ENCODE data around the gene CASTOR2.
A peak's percentile ranks its signal among the peaks of the same experiment; 100 is the strongest.
"Not testable (repeated sequence)": the region's sequence is repeated elsewhere in the genome, so short reads cannot be mapped to it uniquely, and the experiment has no call there.

Gene CASTOR2

GRCh38 chr7:74958328-74958727 lies 6.2 kb upstream of the CASTOR2 start:
- H3K27ac ChIP-seq (ENCODE audit: low read depth, low read length, severe bottlenecking); H3K4me1 ChIP-seq (ENCODE audit: control insufficient read depth, insufficient read depth, low read length, poor library complexity, severe bottlenecking); H3K4me3 ChIP-seq (ENCODE audit: extremely low read depth, insufficient read depth, low read length, poor library complexity, severe bottlenecking); H3K36me3 ChIP-seq (ENCODE audit: control insufficient read depth, insufficient read depth, low read length); H3K9me3 ChIP-seq (ENCODE audit: control insufficient read depth, low read length): not testable (repeated sequence)
- no CpG with 5 or more reads among the region's 2 CpGs for WGBS, 2 experiments (ENCODE audit: insufficient coverage in 2 of 2)

- H3K4me3 ChIP-seq (ENCODE audit: extremely low read depth, insufficient read depth, low read length, poor library complexity, severe bottlenecking), result peak overlapping the region; percentile 18
- H3K9me3 ChIP-seq (ENCODE audit: control insufficient read depth, low read length); H3K27ac ChIP-seq (ENCODE audit: low read depth, low read length, severe bottlenecking); H3K36me3 ChIP-seq (ENCODE audit: control insufficient read depth, insufficient read depth, low read length); H3K4me1 ChIP-seq (ENCODE audit: control insufficient read depth, insufficient read depth, low read length, poor library complexity, severe bottlenecking): not testable (repeated sequence)
- WGBS, 2 experiments (ENCODE audit: insufficient coverage in 2 of 2), result 33% methylated on average over 3 of the region's 32 CpGs; no CpG with 5 or more reads in 1 of the 2 experiments
Measured at GRCh38 chr7:74963704-74964510, 598 bp upstream of the CASTOR2 start.

- not testable (repeated sequence) for H3K4me3 ChIP-seq (ENCODE audit: extremely low read depth, insufficient read depth, low read length, poor library complexity, severe bottlenecking); H3K4me1 ChIP-seq (ENCODE audit: control insufficient read depth, insufficient read depth, low read length, poor library complexity, severe bottlenecking); H3K36me3 ChIP-seq (ENCODE audit: control insufficient read depth, insufficient read depth, low read length); H3K9me3 ChIP-seq (ENCODE audit: control insufficient read depth, low read length); H3K27ac ChIP-seq (ENCODE audit: low read depth, low read length, severe bottlenecking)
- WGBS, 2 experiments (ENCODE audit: insufficient coverage in 2 of 2), result no CpG with 5 or more reads among the region's 16 CpGs
Measured at GRCh38 chr7:74966208-74966854, 1.8 kb downstream of the CASTOR2 start.

- no CpG with 5 or more reads among the region's 6 CpGs for WGBS, 2 experiments (ENCODE audit: insufficient coverage in 2 of 2)
- not testable (repeated sequence) for H3K36me3 ChIP-seq (ENCODE audit: control insufficient read depth, insufficient read depth, low read length); H3K9me3 ChIP-seq (ENCODE audit: control insufficient read depth, low read length); H3K4me3 ChIP-seq (ENCODE audit: extremely low read depth, insufficient read depth, low read length, poor library complexity, severe bottlenecking); H3K4me1 ChIP-seq (ENCODE audit: control insufficient read depth, insufficient read depth, low read length, poor library complexity, severe bottlenecking); H3K27ac ChIP-seq (ENCODE audit: low read depth, low read length, severe bottlenecking)
Measured at GRCh38 chr7:74966909-74967308, 2.4 kb downstream of the CASTOR2 start.

GRCh38 chr7:74971431-74971830 lies 6.9 kb downstream of the CASTOR2 start:
- not testable (repeated sequence) for H3K36me3 ChIP-seq (ENCODE audit: control insufficient read depth, insufficient read depth, low read length); H3K4me1 ChIP-seq (ENCODE audit: control insufficient read depth, insufficient read depth, low read length, poor library complexity, severe bottlenecking); H3K9me3 ChIP-seq (ENCODE audit: control insufficient read depth, low read length); H3K27ac ChIP-seq (ENCODE audit: low read depth, low read length, severe bottlenecking); H3K4me3 ChIP-seq (ENCODE audit: extremely low read depth, insufficient read depth, low read length, poor library complexity, severe bottlenecking)
- no CpG with 5 or more reads among the region's 4 CpGs for WGBS, 2 experiments (ENCODE audit: insufficient coverage in 2 of 2)

GRCh38 chr7:74972377-74972776 lies 7.9 kb downstream of the CASTOR2 start:
- H3K36me3 ChIP-seq (ENCODE audit: control insufficient read depth, insufficient read depth, low read length); H3K4me3 ChIP-seq (ENCODE audit: extremely low read depth, insufficient read depth, low read length, poor library complexity, severe bottlenecking); H3K4me1 ChIP-seq (ENCODE audit: control insufficient read depth, insufficient read depth, low read length, poor library complexity, severe bottlenecking); H3K27ac ChIP-seq (ENCODE audit: low read depth, low read length, severe bottlenecking); H3K9me3 ChIP-seq (ENCODE audit: control insufficient read depth, low read length): not testable (repeated sequence)
- WGBS, 2 experiments (ENCODE audit: insufficient coverage in 2 of 2), result no CpG with 5 or more reads among the region's 7 CpGs

- not testable (repeated sequence) for H3K27ac ChIP-seq (ENCODE audit: low read depth, low read length, severe bottlenecking); H3K4me3 ChIP-seq (ENCODE audit: extremely low read depth, insufficient read depth, low read length, poor library complexity, severe bottlenecking); H3K9me3 ChIP-seq (ENCODE audit: control insufficient read depth, low read length); H3K4me1 ChIP-seq (ENCODE audit: control insufficient read depth, insufficient read depth, low read length, poor library complexity, severe bottlenecking); H3K36me3 ChIP-seq (ENCODE audit: control insufficient read depth, insufficient read depth, low read length)
- no CpG with 5 or more reads among the region's 7 CpGs for WGBS, 2 experiments (ENCODE audit: insufficient coverage in 2 of 2)
Measured at GRCh38 chr7:74975959-74976358, 11.5 kb downstream of the CASTOR2 start.

- not testable (repeated sequence) for H3K9me3 ChIP-seq (ENCODE audit: control insufficient read depth, low read length); H3K4me1 ChIP-seq (ENCODE audit: control insufficient read depth, insufficient read depth, low read length, poor library complexity, severe bottlenecking); H3K27ac ChIP-seq (ENCODE audit: low read depth, low read length, severe bottlenecking); H3K4me3 ChIP-seq (ENCODE audit: extremely low read depth, insufficient read depth, low read length, poor library complexity, severe bottlenecking); H3K36me3 ChIP-seq (ENCODE audit: control insufficient read depth, insufficient read depth, low read length)
- no CpG with 5 or more reads among the region's 9 CpGs for WGBS, 2 experiments (ENCODE audit: insufficient coverage in 2 of 2)
Measured at GRCh38 chr7:74977523-74977922, 13.0 kb downstream of the CASTOR2 start.

- H3K9me3 ChIP-seq (ENCODE audit: control insufficient read depth, low read length); H3K4me3 ChIP-seq (ENCODE audit: extremely low read depth, insufficient read depth, low read length, poor library complexity, severe bottlenecking); H3K4me1 ChIP-seq (ENCODE audit: control insufficient read depth, insufficient read depth, low read length, poor library complexity, severe bottlenecking); H3K27ac ChIP-seq (ENCODE audit: low read depth, low read length, severe bottlenecking); H3K36me3 ChIP-seq (ENCODE audit: control insufficient read depth, insufficient read depth, low read length): not testable (repeated sequence)
- 100% methylated on average over 2 to 3 of the region's 9 CpGs for WGBS, 2 experiments (ENCODE audit: insufficient coverage in 2 of 2)
Measured at GRCh38 chr7:74988436-74988835, 23.9 kb downstream of the CASTOR2 start.

- peaks cover 8% of the 10 kb centered on the region for H3K4me1 ChIP-seq (ENCODE audit: control insufficient read depth, insufficient read depth, low read length, poor library complexity, severe bottlenecking)
- no peaks in the 10 kb centered on the region for H3K36me3 ChIP-seq (ENCODE audit: control insufficient read depth, insufficient read depth, low read length)
- WGBS, 2 experiments (ENCODE audit: insufficient coverage in 2 of 2), result 90 to 100% methylated on average over 1 to 2 of the region's 4 CpGs
- H3K27ac ChIP-seq (ENCODE audit: low read depth, low read length, severe bottlenecking), result no peak overlapping the region
- H3K4me3 ChIP-seq (ENCODE audit: extremely low read depth, insufficient read depth, low read length, poor library complexity, severe bottlenecking), result no peak overlapping the region
- no peaks in the 10 kb centered on the region for H3K9me3 ChIP-seq (ENCODE audit: control insufficient read depth, low read length)
Measured at GRCh38 chr7:74993121-74993520, 28.6 kb downstream of the CASTOR2 start.

GRCh38 chr7:74994869-74995543 lies 30.5 kb downstream of the CASTOR2 start:
- H3K4me3 ChIP-seq (ENCODE audit: extremely low read depth, insufficient read depth, low read length, poor library complexity, severe bottlenecking); H3K36me3 ChIP-seq (ENCODE audit: control insufficient read depth, insufficient read depth, low read length); H3K9me3 ChIP-seq (ENCODE audit: control insufficient read depth, low read length); H3K27ac ChIP-seq (ENCODE audit: low read depth, low read length, severe bottlenecking): not testable (repeated sequence)
- peaks cover 11% of the 10 kb centered on the region for H3K4me1 ChIP-seq (ENCODE audit: control insufficient read depth, insufficient read depth, low read length, poor library complexity, severe bottlenecking)
- WGBS, 2 experiments (ENCODE audit: insufficient coverage in 2 of 2), result 91 to 94% methylated on average over 11 of the region's 17 CpGs

Measured in mesodermal cell (in vitro differentiated cells).